Islet of Langerhans (tissue), 1 donor: Measurements from ENCODE around the gene TMBIM1.

ENCODE experiments used
- FAIRE-seq: peaks from one replicate; lab custom pipeline; 2011; peaks lifted over from hg19 to GRCh38; lab: Jason Lieb, UNC

The TMBIM1 gene, protein sequence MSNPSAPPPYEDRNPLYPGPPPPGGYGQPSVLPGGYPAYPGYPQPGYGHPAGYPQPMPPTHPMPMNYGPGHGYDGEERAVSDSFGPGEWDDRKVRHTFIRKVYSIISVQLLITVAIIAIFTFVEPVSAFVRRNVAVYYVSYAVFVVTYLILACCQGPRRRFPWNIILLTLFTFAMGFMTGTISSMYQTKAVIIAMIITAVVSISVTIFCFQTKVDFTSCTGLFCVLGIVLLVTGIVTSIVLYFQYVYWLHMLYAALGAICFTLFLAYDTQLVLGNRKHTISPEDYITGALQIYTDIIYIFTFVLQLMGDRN

DNA sequence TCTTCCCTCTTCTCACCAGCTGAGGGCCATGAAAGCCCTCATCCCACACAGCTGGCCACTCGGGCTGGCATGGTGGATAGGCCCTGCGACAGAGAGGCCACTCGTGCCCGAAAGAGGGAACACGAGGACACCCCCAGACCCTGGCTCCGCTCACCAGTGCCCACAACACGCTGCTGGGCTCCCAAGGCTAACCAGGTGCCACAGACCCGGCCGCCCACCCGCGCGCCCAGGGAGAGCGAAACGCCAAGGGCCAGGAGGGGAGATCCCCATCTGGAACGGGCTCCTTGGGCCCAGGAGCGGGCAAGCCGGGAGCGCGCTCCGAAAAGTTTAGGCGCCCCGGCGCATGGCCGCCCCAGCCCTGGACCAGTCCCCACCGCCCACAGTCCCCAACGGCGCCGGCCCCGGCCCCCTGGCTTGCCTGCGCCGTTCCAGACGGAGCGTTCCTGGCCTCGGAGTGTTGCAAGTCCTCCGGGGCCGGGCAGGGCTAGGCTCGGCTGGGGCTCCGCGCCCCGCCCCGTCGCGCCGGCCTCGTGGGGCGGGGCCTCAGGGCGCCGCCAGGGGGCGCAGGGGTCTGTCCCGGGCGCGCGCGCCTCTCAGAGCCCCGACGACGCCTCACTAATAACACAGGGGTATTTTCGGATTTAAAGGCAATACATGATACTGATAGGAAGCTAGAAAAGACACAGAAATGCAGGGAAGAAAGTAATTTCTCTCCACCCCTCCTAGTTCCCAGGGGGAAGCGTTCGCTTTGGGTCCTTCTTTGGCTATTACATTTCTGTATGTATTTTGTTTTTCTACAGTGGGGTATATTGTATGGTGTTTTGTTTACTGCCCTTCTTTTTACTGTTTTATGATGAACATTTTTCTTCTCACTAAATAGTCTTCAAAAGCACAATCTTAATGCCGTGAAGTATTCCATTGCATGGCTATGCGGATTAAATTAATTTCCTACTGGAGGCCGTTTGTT, at the start of gene TMBIM1:
TMBIM1 (minus strand) TSS at position 456 of the 967 bp plus-strand sequence. CDS start 10,362 bp downstream, outside the sequence.
- no peak for FAIRE-seq

DNA sequence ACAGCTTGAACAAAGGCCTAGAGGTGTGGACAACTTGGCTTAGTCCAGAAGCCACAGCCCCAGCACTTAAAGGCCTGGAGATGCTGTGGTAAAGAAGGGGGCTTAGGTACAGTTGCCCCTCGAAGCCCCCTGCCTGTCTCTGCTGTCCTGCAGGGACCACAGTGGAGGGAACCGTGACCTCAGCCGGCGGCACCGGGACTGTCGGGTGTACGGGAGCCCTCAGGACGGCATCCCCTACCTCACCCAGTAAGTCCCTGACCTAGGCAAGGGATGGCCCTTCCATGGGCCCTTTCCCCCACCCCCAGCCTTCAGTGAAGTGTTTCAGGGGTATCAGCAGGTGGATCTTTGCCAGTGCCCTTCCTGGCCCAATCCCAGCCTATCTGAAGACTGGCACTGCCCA, 49.1 kb upstream of the TMBIM1 start:
- no peak for FAIRE-seq

DNA sequence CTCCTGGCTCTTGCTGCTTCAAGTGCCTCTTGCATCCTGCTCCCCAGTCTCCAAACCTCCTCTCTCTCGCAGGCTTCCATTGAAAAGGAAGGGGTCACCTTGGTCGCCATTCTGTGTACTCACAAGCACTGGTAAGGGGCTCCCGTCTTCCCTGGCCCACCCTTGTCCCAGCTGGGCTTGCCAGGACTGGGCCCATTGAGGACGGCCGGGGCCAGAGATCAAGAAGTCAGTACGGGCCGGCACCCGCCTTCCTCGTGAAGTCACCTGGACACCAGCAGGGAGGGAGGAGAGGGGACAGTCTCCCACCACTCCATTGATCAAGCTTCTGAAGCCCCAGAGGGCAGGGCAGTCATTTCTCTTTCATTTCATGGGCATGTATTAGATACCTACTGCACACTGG, 48.4 kb upstream of the TMBIM1 start:
- FAIRE-seq, result no peak

DNA sequence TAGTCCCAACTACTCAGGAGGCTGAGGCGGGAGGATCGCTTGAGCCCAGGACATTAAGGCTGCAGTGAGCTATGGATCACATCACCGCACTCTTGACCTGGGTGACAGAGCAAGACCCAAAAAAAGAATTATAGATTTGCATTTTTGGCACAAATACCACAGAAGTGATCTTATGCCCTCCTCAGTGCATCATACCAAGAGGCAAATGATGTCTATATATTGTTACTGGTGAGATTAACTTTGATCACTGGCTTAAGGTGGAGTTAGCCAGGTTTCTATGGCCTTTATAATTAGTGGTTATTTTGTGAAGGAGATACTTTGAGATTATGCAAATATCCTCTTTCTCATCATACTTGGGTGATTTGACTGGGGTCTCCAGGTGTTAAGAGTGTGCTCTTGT, 42.2 kb upstream of the TMBIM1 start:
- FAIRE-seq, result no peak

DNA sequence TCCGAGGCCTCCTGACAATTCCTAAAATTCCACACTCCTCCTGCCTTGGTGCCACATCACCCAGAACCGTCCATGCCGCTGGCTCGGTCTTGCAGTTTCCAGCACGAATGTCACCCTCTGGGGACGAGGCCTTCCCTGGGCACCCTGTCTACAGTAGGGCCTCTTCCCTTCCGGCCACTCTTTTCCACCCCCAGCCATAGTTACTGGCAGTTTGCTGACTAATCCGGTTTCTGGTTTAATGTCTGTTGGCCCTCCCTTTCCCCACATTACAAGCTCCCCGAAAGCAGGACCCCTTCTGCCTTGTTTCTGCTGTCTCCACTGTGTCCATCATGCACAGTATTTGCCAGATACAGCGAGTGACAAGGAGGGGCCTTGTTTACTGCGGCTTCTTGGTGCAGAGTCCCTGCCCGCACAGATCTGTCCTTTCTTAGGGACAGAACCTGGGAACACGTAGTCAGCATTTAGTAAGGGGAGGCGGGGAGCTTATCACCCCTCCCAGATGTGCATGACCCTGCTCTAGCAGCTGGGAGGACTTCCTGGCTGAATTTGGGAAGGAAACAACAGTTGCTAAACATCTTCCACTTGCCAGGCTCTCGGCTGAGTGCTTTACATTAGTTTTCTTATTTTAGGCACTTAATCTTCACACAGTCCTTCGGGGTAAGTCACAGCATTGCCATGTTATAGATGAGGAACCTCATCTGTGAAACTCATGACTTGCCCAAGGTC, 40.8 kb upstream of the TMBIM1 start:
- FAIRE-seq, result no peak

DNA sequence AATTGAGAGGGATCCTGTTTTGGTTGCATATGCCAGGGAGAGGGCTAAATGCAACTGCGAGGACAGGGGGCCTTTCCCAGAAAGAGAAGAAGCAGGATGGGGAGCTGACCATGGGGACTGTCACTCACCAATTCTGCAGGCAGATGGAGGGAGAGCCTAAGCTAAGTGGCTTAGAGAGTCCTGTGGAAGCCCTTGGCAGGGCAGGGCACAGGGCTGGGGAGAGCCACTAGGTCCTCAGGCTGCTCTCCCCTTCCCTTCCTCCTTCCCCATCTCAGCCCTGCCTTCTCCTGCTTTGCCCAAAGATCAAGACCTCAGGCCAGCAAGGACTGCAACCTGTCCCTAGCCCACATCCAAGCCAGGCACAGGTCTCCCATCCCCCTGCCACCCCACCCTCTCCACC, 40.0 kb upstream of the TMBIM1 start:
- FAIRE-seq, result no peak

DNA sequence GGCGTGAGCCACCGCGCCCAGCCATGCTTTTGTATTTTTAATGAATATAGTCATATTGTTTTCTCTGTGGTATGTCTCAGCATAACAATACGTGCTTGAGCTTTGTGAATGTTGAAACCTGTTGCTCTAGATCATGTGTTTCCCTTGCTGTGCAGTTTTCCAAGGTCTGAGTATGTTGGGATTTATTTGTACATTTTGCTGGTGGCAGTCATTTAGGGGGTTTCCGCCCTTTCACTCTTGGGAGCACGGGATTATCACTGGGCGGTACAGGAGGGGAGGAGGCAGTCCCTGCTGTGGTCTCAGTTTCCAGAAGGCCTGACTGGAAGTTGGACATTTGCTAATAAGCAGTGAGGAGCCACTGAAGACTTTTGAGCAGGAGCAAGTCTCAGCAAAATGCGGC, 39.4 kb upstream of the TMBIM1 start:
- no peak for FAIRE-seq

DNA sequence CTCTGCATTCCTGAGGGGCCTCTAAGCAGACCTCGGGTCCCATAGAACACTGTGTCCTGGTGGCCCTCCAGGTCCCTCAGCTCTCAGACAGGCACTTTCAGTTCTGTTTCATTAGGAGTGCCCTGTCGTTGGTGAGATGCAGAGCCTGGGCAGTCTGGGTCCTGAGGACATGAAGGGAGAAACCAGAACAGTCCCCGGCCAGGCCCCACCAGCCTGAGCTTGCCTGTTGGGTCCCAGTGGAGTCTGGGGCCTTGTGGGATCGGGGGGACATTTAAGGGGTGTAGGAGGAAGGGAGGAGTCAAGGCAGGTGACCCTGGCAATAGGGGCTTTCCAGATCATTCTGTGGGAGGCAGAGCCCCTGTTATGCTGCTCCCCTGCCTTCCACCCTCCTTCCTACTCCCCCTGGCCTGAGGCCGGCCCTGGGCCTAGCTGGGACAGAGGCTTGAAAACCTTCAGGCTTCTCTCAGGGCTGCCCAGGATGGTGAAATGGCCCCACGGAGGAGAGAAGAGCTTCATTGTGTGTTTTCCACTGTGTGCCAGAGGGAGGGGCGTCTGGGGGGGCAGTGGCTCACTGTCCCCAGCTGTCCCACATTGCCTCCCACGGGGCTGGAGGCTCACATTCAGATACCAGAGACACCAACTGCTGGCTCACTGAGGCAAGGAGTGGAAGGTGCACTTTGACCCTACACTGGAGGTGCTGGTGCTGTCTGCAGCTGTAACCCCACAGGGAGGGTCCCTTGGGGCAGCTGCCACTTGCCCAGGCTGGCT, 37.7 kb upstream of the TMBIM1 start:
- FAIRE-seq, result no peak

DNA sequence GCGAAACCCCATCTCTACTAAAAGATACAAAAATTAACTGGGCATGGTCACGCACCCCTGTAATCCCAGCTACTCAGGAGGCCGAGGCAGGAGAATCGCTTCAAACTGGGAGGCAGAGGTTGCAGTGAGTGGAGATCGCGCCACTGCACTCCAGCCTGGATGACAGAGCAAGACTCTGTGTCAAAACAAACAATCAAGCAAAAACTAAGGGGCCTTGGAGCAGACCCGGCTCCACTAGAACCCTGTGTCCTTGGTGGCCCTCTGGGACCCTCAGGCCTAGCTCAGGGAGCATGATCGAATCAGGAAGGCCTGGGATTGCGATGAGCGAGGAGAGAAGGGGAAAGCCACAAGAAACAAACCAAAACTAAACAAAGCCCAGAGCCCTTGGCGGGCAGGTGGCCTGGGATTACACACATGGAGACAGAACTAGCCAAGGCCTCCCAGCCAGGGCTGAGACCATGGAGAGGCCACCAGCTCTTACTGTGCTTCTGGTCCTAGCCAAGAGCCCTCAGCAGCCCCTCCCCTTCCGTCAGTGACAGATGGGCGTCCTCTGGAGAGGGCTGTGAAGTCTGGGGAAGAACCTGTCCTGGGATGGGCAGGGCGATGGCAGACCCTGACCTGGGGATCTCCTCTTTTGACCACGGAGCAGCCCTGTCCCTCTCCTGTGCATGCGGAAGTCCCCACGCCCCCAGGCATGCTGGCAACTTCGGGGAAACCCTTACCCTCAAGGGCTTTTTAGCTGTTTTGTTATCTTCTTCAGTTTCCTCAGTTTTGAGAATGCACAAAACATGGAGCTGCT, 36.9 kb upstream of the TMBIM1 start:
- FAIRE-seq, result no peak

DNA sequence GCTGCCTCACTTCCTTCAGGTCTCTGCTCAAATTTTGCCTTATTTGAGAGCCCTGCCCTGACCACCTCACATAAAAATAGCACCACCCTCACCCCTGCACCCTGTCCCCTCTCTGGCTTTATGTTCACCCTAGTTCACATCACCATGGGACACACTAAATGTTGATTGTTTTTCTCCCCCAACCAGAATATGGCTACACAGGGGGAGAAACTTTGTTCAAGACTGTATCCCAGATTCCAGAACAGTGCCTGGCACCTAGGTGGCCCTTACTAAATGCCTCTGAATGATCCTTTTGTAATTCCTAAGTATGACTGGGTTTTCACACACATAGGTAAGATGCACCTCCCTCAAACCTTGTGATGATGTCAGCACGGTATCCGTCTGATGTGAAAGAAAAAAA, 36.0 kb upstream of the TMBIM1 start:
- FAIRE-seq, result no peak

DNA sequence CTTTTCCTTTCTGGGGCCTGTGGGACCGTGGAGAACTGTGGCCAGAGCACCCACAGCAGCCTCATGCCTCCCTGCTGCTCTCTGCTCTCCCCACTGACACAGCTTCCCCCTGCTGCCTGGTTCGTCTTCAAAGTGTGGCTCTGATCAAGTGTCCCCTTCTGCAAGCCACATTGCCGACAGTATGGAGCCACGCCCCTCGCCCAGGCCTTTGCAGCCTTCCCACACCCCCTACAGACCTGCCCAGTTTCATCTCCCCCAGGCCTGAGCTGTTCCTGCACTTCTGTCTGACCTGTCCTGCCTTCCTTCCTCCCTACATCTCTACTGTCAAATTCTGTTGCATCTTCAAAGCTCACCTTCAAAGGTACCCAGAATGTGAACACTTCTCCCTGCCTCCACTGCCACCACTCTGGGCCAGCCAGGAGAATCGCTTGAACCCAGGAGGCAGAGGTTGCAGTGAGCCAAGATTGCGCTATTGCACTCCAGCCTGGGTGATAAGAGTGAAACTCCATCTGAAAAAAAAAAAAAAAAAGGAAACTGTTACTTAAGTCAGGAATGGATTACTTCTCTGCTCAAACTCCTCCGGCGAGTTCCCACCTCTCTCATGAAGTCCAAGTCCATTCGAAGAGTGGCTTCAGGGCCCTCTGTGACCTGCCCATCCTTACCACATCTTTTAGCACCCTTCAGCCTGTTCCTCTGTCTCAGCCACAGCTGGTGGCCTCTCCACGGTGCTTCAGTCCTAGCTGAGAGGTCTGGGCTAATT, 35.3 kb upstream of the TMBIM1 start:
- no peak for FAIRE-seq

DNA sequence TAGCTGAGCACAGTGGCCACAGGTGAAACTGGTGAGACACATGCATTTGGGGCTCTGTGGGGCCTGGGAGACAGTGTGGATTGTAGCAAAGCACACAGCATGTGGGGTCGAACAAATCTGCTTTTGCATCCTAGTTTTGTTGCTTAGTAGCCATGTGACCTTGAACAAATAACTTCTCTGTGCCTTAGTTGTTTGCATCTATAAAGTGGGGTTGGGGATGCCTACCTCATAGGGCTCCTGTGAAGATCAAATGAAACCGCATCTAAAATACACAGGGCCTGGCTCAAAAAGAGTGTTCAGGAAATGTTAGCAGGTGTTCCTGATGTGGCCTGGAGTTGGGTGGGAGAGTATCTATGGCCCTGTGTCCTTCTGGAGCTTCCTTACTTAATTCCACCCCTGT, 34.0 kb upstream of the TMBIM1 start:
- FAIRE-seq, result no peak

DNA sequence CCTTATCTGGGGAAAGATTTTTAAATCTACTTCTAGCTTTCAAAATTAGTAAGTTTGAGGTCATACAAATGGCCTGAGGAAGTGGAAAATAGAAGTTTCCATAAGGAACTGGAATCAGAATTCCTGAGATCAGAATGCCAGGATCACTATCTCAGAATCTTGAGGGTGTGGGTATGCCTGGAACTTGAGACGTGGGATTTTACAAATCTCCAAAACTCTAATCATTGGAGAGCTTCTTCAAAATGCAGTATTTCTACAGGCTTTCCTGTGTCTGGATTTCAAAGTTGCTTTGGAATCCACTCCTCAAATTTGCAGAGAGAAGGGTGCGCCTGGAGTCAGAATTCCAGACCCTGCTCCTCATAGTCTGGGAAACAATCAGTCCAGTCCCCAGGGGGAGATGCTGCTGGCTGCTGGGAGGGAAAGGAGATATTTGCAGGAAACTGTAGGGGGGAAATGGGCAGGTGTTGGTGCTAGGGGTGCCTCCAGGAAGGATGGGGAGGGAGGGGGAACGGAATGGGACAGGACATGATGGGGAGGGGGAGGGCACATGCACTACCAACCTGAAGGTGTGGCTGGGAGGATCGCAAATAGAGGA, 33.4 kb upstream of the TMBIM1 start:
- no peak for FAIRE-seq

DNA sequence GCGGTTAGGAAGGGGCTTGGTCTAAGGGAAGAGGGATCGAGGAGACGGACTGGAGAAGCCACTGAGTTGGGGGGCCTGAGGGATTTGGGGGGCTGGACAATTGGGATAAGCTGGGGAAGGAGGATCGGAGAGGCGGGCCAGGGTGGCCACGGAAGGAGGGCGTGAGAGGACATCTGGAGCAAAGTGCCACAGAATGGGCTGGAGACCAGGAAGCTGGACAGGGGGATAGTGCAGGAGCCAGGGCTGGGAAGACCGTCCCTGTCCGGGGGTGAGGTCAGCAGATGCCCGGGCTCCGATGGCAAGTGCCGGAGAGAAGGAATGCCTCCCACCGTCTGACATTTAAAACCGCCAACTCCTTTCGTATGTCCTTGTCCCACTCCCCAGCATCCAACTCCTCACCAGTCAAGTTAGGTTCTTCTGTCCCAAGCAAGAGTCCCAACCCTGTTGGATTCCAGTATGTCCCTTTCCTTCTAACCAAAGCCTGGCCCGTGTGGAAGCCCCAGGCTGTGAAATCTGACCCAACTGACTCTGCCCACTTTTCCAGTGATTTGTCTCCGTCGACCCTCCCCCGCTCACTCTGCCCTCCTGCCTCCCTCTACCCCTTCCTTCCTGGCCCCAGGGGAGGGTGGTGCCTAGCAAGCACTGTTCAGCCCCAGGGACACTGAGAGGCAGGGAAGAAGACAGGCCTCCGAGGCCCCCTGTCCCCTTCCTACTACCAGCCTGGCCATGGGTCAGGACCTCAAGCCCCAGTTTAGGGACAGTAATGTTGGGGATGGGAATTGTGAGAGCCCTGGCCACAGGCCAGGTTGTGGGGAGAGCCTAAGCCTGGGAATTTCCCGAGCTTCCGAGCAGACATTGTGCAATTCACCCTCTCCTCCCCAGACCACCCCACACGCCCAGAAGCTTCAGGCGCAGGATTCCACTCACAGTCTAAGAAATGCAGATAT, 31.5 kb upstream of the TMBIM1 start:
- FAIRE-seq, result no peak

DNA sequence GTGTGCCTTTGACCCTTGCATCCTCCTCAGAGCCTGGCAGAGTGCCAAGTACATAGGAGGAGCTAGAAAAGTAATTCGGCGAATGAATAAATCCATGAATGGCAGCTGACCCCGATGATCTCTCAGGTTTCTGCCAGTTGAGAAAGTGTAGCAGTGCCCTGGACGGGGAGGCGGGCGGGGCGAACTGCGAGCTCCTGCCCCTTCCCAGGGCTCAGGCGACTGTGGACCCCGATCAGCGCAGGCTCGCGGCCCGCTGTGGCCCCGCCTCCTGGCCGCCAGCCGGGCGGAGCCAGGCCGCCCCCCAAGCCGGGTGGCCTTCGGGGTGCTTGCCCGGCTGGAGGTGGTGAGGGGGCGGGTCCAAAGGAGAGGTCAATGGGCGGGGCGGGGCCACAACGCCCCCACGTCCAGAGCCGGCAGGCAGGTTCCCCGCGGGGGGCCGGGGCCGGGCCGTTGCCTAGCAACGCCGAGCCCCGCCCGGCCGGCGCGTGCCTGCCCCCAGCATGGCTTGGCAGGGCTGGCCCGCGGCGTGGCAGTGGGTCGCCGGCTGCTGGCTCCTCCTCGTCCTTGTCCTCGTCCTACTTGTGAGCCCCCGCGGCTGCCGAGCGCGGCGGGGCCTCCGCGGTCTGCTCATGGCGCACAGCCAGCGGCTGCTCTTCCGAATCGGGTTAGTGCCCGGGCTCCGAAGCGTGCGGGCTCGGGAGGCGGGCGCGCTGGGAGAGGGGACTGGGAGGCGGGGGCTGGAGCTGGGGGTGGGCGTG, 30.6 kb upstream of the TMBIM1 start:
- FAIRE-seq, result no peak

DNA sequence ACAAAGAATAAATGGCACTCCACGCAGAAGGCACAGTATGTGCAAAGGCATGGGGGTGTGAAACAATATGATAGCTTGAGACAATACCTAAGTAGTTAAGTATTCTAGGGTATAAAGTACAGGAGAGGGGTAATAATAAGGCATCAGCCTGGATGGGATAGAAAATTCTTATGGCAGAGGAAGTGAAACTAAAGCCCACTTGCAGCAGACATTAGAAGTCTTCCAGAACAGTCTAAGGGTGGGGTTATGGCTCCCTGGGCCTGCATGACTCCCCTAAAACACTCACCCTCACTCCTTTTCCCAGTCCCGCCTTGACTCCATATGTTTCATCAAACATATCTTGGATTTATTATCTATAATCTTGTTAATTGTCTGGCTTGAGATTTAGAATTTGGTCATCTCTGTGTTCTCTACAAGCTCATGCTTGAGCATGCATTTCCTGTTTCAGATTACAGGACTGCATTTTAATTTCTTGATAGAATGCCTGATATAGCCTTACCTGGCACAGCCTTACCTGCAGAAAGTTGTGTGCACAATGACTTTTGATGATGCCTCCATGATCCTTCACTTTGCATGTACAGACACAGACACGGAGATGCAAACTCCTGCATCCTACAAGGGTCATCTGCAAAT, 28.5 kb upstream of the TMBIM1 start:
- FAIRE-seq, result no peak

DNA sequence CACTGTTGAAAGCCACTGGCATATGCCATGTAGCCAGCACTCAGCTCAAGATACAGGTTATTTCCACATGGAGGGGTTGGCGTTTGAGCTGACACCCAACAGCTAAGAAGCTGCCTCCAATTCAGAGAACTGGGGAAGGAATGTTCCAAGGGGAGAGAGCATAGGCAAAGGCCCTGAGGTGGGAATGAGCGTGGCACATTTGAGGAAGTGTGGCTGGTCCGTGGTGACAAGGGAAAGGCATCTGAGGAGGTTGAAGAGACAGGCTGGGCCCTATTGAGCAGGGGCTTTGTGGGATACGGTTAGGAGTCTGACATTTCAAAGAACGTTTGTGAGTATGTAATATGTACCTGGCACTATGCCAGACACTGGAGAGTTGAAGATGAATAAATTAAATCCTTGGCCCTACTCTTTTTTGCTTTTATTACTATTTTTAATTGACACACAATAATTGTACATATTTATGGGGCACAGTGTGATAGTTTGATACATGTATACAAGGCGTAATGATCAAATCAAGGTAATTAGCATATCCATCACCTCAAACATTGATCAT, 27.6 kb upstream of the TMBIM1 start:
- no peak for FAIRE-seq
